OCI-LY1 (cell line): ENCODE results near the gene DTD2.

Source experiments
- H2AFZ ChIP-seq: fragments of 200-600 bp; sonication (generic), shearing (Covaris generic); 2 replicates; pipeline ENCODE4 v1.6.0; 2014; ENCODE audit warnings: antibody characterized with exemption, mild to moderate bottlenecking, low read length
- H3F3A ChIP-seq: fragments of 200-600 bp; sonication (generic), shearing (Covaris generic); 2 replicates; pipeline ENCODE4 v1.6.0; 2014; ENCODE audit warnings: mild to moderate bottlenecking, antibody characterized with exemption, low read length, moderate library complexity; ENCODE audit not compliant: insufficient read depth
- H3K27ac ChIP-seq: fragments of 200-600 bp; sonication (generic); 2 replicates; pipeline ENCODE4 v1.5.1; 2014; ENCODE audit warnings: low read length, mixed run types, mild to moderate bottlenecking, low read depth; ENCODE audit not compliant: poor library complexity, severe bottlenecking
- H3K27me3 ChIP-seq: fragments of 200-600 bp; sonication (generic); 2 replicates; pipeline ENCODE4 v1.6.0; 2014; ENCODE audit warnings: antibody characterized with exemption, mild to moderate bottlenecking, low read length, moderate library complexity; ENCODE audit not compliant: insufficient read depth
- H3K36me3 ChIP-seq: fragments of 200-600 bp; sonication (generic); 2 replicates; pipeline ENCODE4 v1.6.1; 2014; ENCODE audit warnings: mild to moderate bottlenecking, antibody characterized with exemption, low read length, moderate library complexity, mixed read lengths; ENCODE audit not compliant: insufficient read depth
- H3K4me1 ChIP-seq: fragments of 200-600 bp; sonication (generic); 2 replicates; pipeline ENCODE4 v1.5.1; 2014; ENCODE audit warnings: mild to moderate bottlenecking, low read length, moderate library complexity; ENCODE audit not compliant: insufficient read depth, severe bottlenecking
- H3K4me2 ChIP-seq: fragments of 200-600 bp; sonication (generic), shearing (Covaris generic); 2 replicates; pipeline ENCODE4 v1.6.1; 2014; ENCODE audit warnings: low read length
- H3K4me3 ChIP-seq: fragments of 200-600 bp; sonication (generic); 2 replicates; pipeline ENCODE4 v1.5.1; 2014; ENCODE audit warnings: low read length, low read depth, mild to moderate bottlenecking, mixed read lengths; ENCODE audit not compliant: poor library complexity, severe bottlenecking
- H3K79me2 ChIP-seq: fragments of 200-600 bp; shearing (Covaris generic); 2 replicates; pipeline ENCODE4 v1.6.1; 2016; ENCODE audit warnings: mixed run types, low read length, mixed read lengths; ENCODE audit not compliant: insufficient read depth
- H3K9ac ChIP-seq: fragments of 200-600 bp; sonication (generic), shearing (Covaris generic); 2 replicates; pipeline ENCODE4 v1.6.1; 2014; ENCODE audit warnings: mild to moderate bottlenecking, low read length, mixed read lengths
- H3K9me2 ChIP-seq: fragments of 200-600 bp; sonication (generic), shearing (Covaris generic); 2 replicates; pipeline ENCODE4 v1.6.1; 2014; ENCODE audit warnings: low read depth, mild to moderate bottlenecking, low read length, mixed read lengths
- H3K9me3 ChIP-seq: fragments of 200-600 bp; shearing (Covaris generic); 2 replicates; pipeline ENCODE4 v1.6.1; 2014; ENCODE audit warnings: low read length, mixed read lengths
- H4K20me1 ChIP-seq: fragments of 200-600 bp; sonication (generic), shearing (Covaris generic); 2 replicates; pipeline ENCODE4 v1.6.0; 2016; ENCODE audit warnings: mild to moderate bottlenecking, low read length; ENCODE audit not compliant: insufficient read depth
- CTCF ChIP-seq: fragments of 200-600 bp; sonication (generic), shearing (Covaris generic); IDR thresholded peaks from 2 replicates; pipeline ENCODE4 v1.5.1; 2017; ENCODE audit warnings: mild to moderate bottlenecking, antibody characterized with exemption, low read length, moderate library complexity, mixed read lengths
- EZH2 ChIP-seq: fragments of 200-600 bp; sonication (generic), shearing (Covaris generic); IDR thresholded peaks from 2 replicates; pipeline ENCODE4 v1.8.0; 2017; ENCODE audit warnings: borderline replicate concordance, mixed run types, mild to moderate bottlenecking, antibody characterized with exemption, low read length, moderate library complexity, mixed read lengths

The DTD2 gene

GRCh38 chr14:31430634-31431264 lies 26.6 kb downstream of the DTD2 start:
- Histone ChIP-seq H3K9me2 (no peaks in the 10 kb centered on the region), H3K9me3 (no peaks in the 10 kb centered on the region), H3K4me1 (no peaks in the 10 kb centered on the region), H4K20me1 (no peaks in the 10 kb centered on the region), H3K4me3 (no peak overlapping the region), H3K9ac (no peak overlapping the region), H2AFZ (no peak overlapping the region), H3K36me3 (0 out of 2 replicates have a peak, but pooled peaks cover 11% of the 10 kb centered on the region), H3K27ac (no peak overlapping the region), H3K27me3 (no peaks in the 10 kb centered on the region), H3K4me2 (no peak overlapping the region), H3F3A (no peaks in the 10 kb centered on the region), H3K79me2 (no peaks in the 10 kb centered on the region)
- TF ChIP-seq CTCF, result no peak
- no peak for TF ChIP-seq EZH2

GRCh38 chr14:31429791-31430190 lies 27.5 kb downstream of the DTD2 start:
- Histone ChIP-seq H3K9ac (no peak overlapping the region), H3K9me3 (no peaks in the 10 kb centered on the region), H3K27ac (no peak overlapping the region), H3K27me3 (no peaks in the 10 kb centered on the region), H3K79me2 (no peaks in the 10 kb centered on the region), H3K4me1 (no peaks in the 10 kb centered on the region), H2AFZ (no peak overlapping the region), H3K4me2 (no peak overlapping the region), H4K20me1 (no peaks in the 10 kb centered on the region), H3K36me3 (0 out of 2 replicates have a peak, but pooled peaks cover 11% of the 10 kb centered on the region), H3K4me3 (no peak overlapping the region), H3K9me2 (no peaks in the 10 kb centered on the region), H3F3A (no peaks in the 10 kb centered on the region)
- no peak for TF ChIP-seq CTCF
- TF ChIP-seq EZH2, result no peak

- TF ChIP-seq EZH2 (no peak), CTCF (no peak)
- no peak overlapping the region for H3K27ac ChIP-seq
- H3K9me3 ChIP-seq, result no peaks in the 10 kb centered on the region
- no peak overlapping the region for H3K4me3 ChIP-seq
- H3K4me2 ChIP-seq, result no peak overlapping the region
- no peaks in the 10 kb centered on the region for H3K27me3 ChIP-seq
- H3K4me1 ChIP-seq, result no peaks in the 10 kb centered on the region
- no peaks in the 10 kb centered on the region for H4K20me1 ChIP-seq
- H2AFZ ChIP-seq, result no peak overlapping the region
- H3K9ac ChIP-seq, result no peak overlapping the region
- H3F3A ChIP-seq, result no peaks in the 10 kb centered on the region
- no peaks in the 10 kb centered on the region for H3K9me2 ChIP-seq
- H3K79me2 ChIP-seq, result no peaks in the 10 kb centered on the region
- 0 out of 2 replicates have a peak, but pooled peaks cover 6% of the 10 kb centered on the region for H3K36me3 ChIP-seq
Measured at GRCh38 chr14:31428011-31428410, 29.3 kb downstream of the DTD2 start.
